Measurements from ENCODE around the gene SLAMF8.

Gene SLAMF8

DNA sequence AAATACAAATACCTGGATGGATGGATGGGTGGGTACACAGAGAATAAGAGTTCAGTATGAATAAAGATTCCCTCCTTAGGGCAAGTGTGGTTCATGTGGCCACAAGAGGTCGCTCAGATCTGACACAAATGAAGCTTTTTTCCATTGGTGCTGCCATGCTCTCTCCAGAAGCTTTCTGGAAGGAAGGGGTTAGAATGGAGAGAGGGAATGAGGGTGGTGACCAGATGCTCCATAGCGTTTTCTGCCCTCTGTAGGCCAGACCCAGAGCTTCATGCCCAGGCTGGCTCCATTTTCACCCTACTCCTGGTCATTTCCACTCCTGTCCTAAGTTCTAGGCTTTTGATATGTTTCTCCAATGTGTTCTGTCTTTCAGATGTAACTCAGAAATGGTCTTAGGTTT lies 27.8 kb upstream of the SLAMF8 start:
- H3K4me1 ChIP-seq (ENCODE audit: control insufficient read depth, low read length), result no peaks in the 10 kb centered on the region
- H3K4me2 ChIP-seq (ENCODE audit: low read length), result no peak overlapping the region
- H3K79me2 ChIP-seq (ENCODE audit: control insufficient read depth, low read length), result no peaks in the 10 kb centered on the region

DNA sequence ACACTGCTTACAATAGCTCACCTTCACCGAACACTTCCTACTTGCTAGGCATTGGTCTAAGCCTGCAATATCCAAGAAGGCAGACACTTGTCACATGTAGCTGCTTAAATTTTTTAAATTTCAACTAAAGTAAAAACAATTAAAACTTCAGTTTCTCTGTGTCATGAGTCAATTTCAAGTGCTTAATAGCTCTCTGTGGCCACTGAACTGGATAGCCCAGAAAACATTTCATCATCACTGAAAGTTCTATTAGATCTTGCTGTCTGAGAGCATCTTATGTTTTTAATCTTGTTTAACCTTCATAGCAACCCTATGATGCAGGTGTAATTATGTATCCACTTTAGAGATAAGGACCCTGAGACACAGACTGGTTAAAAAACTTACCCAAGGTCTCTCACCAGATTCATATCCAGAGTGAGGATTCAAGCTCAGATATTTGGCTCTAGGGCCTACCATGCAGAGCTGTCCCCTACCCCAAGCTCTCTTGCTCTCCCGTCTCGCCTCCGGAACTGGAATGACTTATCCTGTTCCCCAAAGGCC lies 27.2 kb upstream of the SLAMF8 start:
- Histone ChIP-seq H3K36me3 (ENCODE audit: control insufficient read depth, low read length) (no peaks in the 10 kb centered on the region), H3K27ac (ENCODE audit: low read depth, low read length) (no peak overlapping the region), H3K79me2 (ENCODE audit: control insufficient read depth, low read length) (no peaks in the 10 kb centered on the region), H3K9me2 (replicated peaks; ENCODE audit: control insufficient read depth, low read length) (no peaks in the 10 kb centered on the region), H4K20me1 (ENCODE audit: control insufficient read depth, insufficient read depth, low read depth, low read length) (no peaks in the 10 kb centered on the region), H3K4me1 (ENCODE audit: control insufficient read depth, low read length) (no peaks in the 10 kb centered on the region), H3K27me3 (ENCODE audit: control insufficient read depth, low read length) (peaks cover 65% of the 10 kb centered on the region), H3K4me3 (ENCODE audit: low read length) (no peak overlapping the region), H3K4me2 (ENCODE audit: low read length) (no peak overlapping the region), H3K9me3 (ENCODE audit: control insufficient read depth, insufficient read depth, low read length) (no peaks in the 10 kb centered on the region), H3F3A (ENCODE audit: control insufficient read depth, insufficient read depth) (no peaks in the 10 kb centered on the region)
- TF ChIP-seq, protein P1, sequence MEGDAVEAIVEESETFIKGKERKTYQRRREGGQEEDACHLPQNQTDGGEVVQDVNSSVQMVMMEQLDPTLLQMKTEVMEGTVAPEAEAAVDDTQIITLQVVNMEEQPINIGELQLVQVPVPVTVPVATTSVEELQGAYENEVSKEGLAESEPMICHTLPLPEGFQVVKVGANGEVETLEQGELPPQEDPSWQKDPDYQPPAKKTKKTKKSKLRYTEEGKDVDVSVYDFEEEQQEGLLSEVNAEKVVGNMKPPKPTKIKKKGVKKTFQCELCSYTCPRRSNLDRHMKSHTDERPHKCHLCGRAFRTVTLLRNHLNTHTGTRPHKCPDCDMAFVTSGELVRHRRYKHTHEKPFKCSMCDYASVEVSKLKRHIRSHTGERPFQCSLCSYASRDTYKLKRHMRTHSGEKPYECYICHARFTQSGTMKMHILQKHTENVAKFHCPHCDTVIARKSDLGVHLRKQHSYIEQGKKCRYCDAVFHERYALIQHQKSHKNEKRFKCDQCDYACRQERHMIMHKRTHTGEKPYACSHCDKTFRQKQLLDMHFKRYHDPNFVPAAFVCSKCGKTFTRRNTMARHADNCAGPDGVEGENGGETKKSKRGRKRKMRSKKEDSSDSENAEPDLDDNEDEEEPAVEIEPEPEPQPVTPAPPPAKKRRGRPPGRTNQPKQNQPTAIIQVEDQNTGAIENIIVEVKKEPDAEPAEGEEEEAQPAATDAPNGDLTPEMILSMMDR (IDR thresholded peaks at IDR 0.05; ENCODE audit: low read depth, low read length, poor library complexity, severe bottlenecking), result no peak
- TF ChIP-seq EZH2phosphoT487 (IDR thresholded peaks at IDR 0.05; ENCODE audit: borderline replicate concordance, low read length), result no peak

More for the DNA sequence above, 27.8 kb upstream of the SLAMF8 start:
- Histone ChIP-seq H3K36me3 (ENCODE audit: control insufficient read depth, low read length) (no peaks in the 10 kb centered on the region), H3K27me3 (ENCODE audit: control insufficient read depth, low read length) (peaks cover 60% of the 10 kb centered on the region), H3K9me3 (ENCODE audit: control insufficient read depth, insufficient read depth, low read length) (no peaks in the 10 kb centered on the region), H3F3A (ENCODE audit: control insufficient read depth, insufficient read depth) (no peaks in the 10 kb centered on the region), H3K9me2 (replicated peaks; ENCODE audit: control insufficient read depth, low read length) (no peaks in the 10 kb centered on the region), H3K27ac (ENCODE audit: low read depth, low read length) (no peak overlapping the region), H4K20me1 (ENCODE audit: control insufficient read depth, insufficient read depth, low read depth, low read length) (no peaks in the 10 kb centered on the region), H3K4me3 (ENCODE audit: low read length) (no peak overlapping the region)
- TF ChIP-seq, protein P1 (IDR thresholded peaks at IDR 0.05; ENCODE audit: low read depth, low read length, poor library complexity, severe bottlenecking), result peak; percentile 80
- TF ChIP-seq EZH2phosphoT487 (IDR thresholded peaks at IDR 0.05; ENCODE audit: borderline replicate concordance, low read length), result no peak

DNA sequence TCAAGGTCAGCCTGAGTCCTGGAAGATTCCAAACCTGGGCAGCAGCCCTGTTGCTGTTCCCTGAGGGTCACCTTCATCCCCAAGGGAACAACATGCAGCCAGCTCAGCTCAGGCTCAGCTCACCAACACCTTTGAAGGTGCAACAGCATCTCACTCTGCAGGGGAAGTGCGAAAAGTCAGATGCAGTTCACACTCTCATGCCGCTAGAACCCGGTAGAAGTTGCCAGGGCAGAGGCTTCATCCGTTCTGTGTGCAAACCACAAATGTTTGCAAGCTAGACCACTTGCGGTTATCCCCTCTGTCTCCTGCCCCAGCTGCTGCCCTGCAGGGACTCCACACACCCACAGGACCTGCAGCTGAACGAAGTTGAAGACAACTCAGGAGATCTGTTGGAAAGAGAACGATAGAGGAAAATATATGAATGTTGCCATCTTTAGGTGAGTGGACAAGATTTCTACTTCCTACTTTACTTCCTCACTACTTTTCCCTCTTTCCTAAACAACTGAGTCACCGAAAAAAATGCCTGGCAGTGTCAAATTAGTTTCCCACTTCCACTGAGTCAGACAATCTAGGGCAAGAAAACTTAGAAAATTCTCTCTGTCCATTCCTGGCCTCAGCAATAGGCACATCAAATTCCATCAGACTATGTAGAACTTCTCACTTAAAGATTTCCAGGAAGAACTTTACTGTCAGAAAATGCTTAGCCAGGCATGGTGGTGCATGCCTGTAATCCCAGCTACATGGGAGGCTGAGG lies 26.3 kb upstream of the SLAMF8 start:
- no peaks in the 10 kb centered on the region for H3K4me1 ChIP-seq (ENCODE audit: control insufficient read depth, low read length)
- TF ChIP-seq, protein P1 (IDR thresholded peaks at IDR 0.05; ENCODE audit: low read depth, low read length, poor library complexity, severe bottlenecking), result no peak
- TF ChIP-seq EZH2phosphoT487 (IDR thresholded peaks at IDR 0.05; ENCODE audit: borderline replicate concordance, low read length), result no peak
- H3K4me3 ChIP-seq (ENCODE audit: low read length), result no peak overlapping the region
- H3F3A ChIP-seq (ENCODE audit: control insufficient read depth, insufficient read depth), result no peaks in the 10 kb centered on the region
- no peak overlapping the region for H3K27ac ChIP-seq (ENCODE audit: low read depth, low read length)
- no peaks in the 10 kb centered on the region for H3K79me2 ChIP-seq (ENCODE audit: control insufficient read depth, low read length)
- no peaks in the 10 kb centered on the region for H3K9me3 ChIP-seq (ENCODE audit: control insufficient read depth, insufficient read depth, low read length)
- no peaks in the 10 kb centered on the region for H4K20me1 ChIP-seq (ENCODE audit: control insufficient read depth, insufficient read depth, low read depth, low read length)
- peaks cover 61% of the 10 kb centered on the region for H3K27me3 ChIP-seq (ENCODE audit: control insufficient read depth, low read length)
- no peak overlapping the region for H3K4me2 ChIP-seq (ENCODE audit: low read length)
- H3K36me3 ChIP-seq (ENCODE audit: control insufficient read depth, low read length), result no peaks in the 10 kb centered on the region
- no peaks in the 10 kb centered on the region for H3K9me2 ChIP-seq (replicated peaks; ENCODE audit: control insufficient read depth, low read length)
